K562 treated with DMSO at 1 percent for 12 hours (cell line): ENCODE measurements around the gene TOB2. TPM values are rescaled to one million over a fixed set of nuclear protein-coding genes. Genes with fewer than 3 reads are reported as not detected.

Experiments
- total RNA-seq: library from RNA; unstranded; fragments of 300-600 nt; gene quantifications from 2 replicates; pipeline ENCODE4 v1.2.3, GENCODE V29; 2022; ENCODE audit not compliant: insufficient read depth

TOB2 gene
- 6.2 and 21.4 TPM in 2 replicates for total RNA-seq

GRCh38 chr22:41446639-41447434 lies at the start of gene TOB2:
TOB2 (minus strand) TSS chr22:41446801; CDS start chr22:41437345, 9,456 bp downstream.

GRCh38 chr22:41468381-41469217 lies 22.0 kb upstream of the TOB2 start, which contains the start of the genes ACO2 and PHF5A:
ACO2 (plus strand) TSS chr22:41469117; CDS start chr22:41469147, 30 bp downstream.
PHF5A (minus strand) TSS chr22:41468692; CDS start chr22:41468653, 39 bp downstream.

Other genes with a start within 250 kb of the TOB2 start
- gene L3MBTL2, start 241.5 kb downstream of the TOB2 start, total RNA-seq: 10.3 and 14.9 TPM in 2 replicates
- gene CHADL, start 205.9 kb downstream of the TOB2 start, total RNA-seq: not detected in 2 replicates
- 108 and 109 TPM in 2 replicates for gene RANGAP1, start 160.6 kb downstream of the TOB2 start, total RNA-seq
- 11.8 and 31.3 TPM in 2 replicates for gene ZC3H7B, start 145.3 kb downstream of the TOB2 start, total RNA-seq
- gene TEF, start 64.9 kb downstream of the TOB2 start, total RNA-seq: 0.45 and 0.52 TPM in 2 replicates
- gene PHF5A, start 21.9 kb upstream of the TOB2 start, total RNA-seq: 37.8 and 46.8 TPM in 2 replicates
- 61.7 and 100 TPM in 2 replicates for gene ACO2, start 22.3 kb upstream of the TOB2 start, total RNA-seq
- gene POLR3H, start 97.7 kb upstream of the TOB2 start, total RNA-seq: 13.9 and 15.3 TPM in 2 replicates
- not detected in 2 replicates for gene CSDC2, start 114.2 kb upstream of the TOB2 start, total RNA-seq
- 53.2 and 68.0 TPM in 2 replicates for gene PMM1, start 143.0 kb upstream of the TOB2 start, total RNA-seq
- 11.9 and 22.8 TPM in 2 replicates for gene DESI1, start 174.2 kb upstream of the TOB2 start, total RNA-seq
- 231 and 282 TPM in 2 replicates for gene XRCC6, start 174.5 kb upstream of the TOB2 start, total RNA-seq
- 98.9 and 105 TPM in 2 replicates for gene SNU13, start 242.1 kb upstream of the TOB2 start, total RNA-seq